IPS DF 19.7 (cell line): Measurements from ENCODE around the gene SSR4.
"Not testable (repeated sequence)": the region's sequence is repeated elsewhere in the genome, so short reads cannot be mapped to it uniquely, and the experiment has no call there.

Experiments used
- DNase-seq: peaks from one replicate; pipeline ENCODE4 v3.0.0-alpha.2; 2013; ENCODE audit warnings: low read depth, low spot score

The SSR4 gene

GRCh38 chrX:153794018-153794896, at the start of gene SSR4, which contains the start of gene IDH3G:
Gene SSR4, plus strand, starts transcription at chrX:153794668. Its CDS starts 20 bp downstream, at chrX:153794688.
Gene IDH3G, minus strand, starts transcription at chrX:153794375. Its CDS starts 49 bp downstream, at chrX:153794326.
- peak; percentile 48 for DNase-seq

GRCh38 chrX:153745067-153745433, 49.4 kb upstream of the SSR4 start:
- not testable (repeated sequence) for DNase-seq

- no peak for DNase-seq
Observed at GRCh38 chrX:153746359-153746758, 48.1 kb upstream of the SSR4 start.

- DNase-seq = not testable (repeated sequence)
Observed at GRCh38 chrX:153746991-153747390, 47.5 kb upstream of the SSR4 start.

- not testable (repeated sequence) for DNase-seq
Observed at GRCh38 chrX:153749017-153749416, 45.5 kb upstream of the SSR4 start.

- DNase-seq = no peak
Observed at GRCh38 chrX:153750127-153750774, 44.2 kb upstream of the SSR4 start.

GRCh38 chrX:153755136-153755535, 39.3 kb upstream of the SSR4 start:
- DNase-seq = no peak

GRCh38 chrX:153761863-153762262, 32.6 kb upstream of the SSR4 start:
- DNase-seq = no peak

- no peak for DNase-seq
Observed at GRCh38 chrX:153762626-153763173, 31.8 kb upstream of the SSR4 start.

GRCh38 chrX:153763298-153763932, 31.1 kb upstream of the SSR4 start:
- no peak for DNase-seq

GRCh38 chrX:153763989-153764755, 30.3 kb upstream of the SSR4 start, which contains the start of gene PLXNB3:
Gene PLXNB3, plus strand, starts transcription at chrX:153764249. Its CDS starts 1,287 bp downstream, at chrX:153765536.
- peak; percentile 23 for DNase-seq

- DNase-seq = no peak
Observed at GRCh38 chrX:153764786-153765137, 29.7 kb upstream of the SSR4 start.

- no peak for DNase-seq
Observed at GRCh38 chrX:153765138-153766079, 29.1 kb upstream of the SSR4 start.

- no peak for DNase-seq
Observed at GRCh38 chrX:153766098-153766817, 28.2 kb upstream of the SSR4 start.

GRCh38 chrX:153766871-153767673, 27.4 kb upstream of the SSR4 start:
- no peak for DNase-seq

- DNase-seq = no peak
Observed at GRCh38 chrX:153767674-153768055, 26.8 kb upstream of the SSR4 start.

- no peak for DNase-seq
Observed at GRCh38 chrX:153768311-153769157, 25.9 kb upstream of the SSR4 start.
